Right lung (tissue), 5 donors: ENCODE measurements around the gene TRMU. TPM values are rescaled to one million over a fixed set of nuclear protein-coding genes. Genes with fewer than 3 reads are reported as not detected.

Source experiments
- DNase-seq, 2 donors: peaks; one replicate each; pipeline ENCODE4 v3.0.0-alpha.2; 2013
- polyA plus RNA-seq, 5 donors: library from polyadenylated mRNA; unstranded; fragments of 120-200 nt; gene quantifications; one replicate each; pipeline versions ENCODE4 v1.2.1 to v1.2.3, GENCODE V29; 2013; ENCODE audit warnings: inconsistent platforms in 1 of 5, low replicate concordance in 1 of 5; ENCODE audit not compliant: insufficient read length in 5 of 5, insufficient read depth in 1 of 5

Gene TRMU
- polyA plus RNA-seq, 5 donors = 37.6 to 51.9 (median 43.9) TPM

DNA sequence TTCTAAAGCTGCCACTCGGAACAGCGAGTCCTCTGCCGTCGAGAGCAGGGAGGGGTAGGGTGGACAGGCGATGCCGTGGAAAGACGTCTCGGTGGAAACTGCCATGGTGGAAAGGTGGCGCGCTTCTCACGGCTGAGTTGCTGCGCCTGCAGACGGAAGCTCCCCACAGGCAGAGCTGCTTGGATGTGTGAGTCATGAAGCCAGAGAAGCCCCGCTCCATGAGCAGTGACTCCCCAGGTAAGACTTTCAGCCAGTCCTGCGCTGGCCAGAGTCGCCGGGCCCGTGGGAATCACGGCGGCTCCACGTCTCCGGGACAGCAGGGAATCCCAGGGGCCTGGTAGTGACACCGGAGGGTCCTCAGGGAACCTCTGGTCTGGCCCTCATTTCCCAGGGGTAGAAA lies 4.0 kb upstream of the TRMU start:
- no peak for DNase-seq

DNA sequence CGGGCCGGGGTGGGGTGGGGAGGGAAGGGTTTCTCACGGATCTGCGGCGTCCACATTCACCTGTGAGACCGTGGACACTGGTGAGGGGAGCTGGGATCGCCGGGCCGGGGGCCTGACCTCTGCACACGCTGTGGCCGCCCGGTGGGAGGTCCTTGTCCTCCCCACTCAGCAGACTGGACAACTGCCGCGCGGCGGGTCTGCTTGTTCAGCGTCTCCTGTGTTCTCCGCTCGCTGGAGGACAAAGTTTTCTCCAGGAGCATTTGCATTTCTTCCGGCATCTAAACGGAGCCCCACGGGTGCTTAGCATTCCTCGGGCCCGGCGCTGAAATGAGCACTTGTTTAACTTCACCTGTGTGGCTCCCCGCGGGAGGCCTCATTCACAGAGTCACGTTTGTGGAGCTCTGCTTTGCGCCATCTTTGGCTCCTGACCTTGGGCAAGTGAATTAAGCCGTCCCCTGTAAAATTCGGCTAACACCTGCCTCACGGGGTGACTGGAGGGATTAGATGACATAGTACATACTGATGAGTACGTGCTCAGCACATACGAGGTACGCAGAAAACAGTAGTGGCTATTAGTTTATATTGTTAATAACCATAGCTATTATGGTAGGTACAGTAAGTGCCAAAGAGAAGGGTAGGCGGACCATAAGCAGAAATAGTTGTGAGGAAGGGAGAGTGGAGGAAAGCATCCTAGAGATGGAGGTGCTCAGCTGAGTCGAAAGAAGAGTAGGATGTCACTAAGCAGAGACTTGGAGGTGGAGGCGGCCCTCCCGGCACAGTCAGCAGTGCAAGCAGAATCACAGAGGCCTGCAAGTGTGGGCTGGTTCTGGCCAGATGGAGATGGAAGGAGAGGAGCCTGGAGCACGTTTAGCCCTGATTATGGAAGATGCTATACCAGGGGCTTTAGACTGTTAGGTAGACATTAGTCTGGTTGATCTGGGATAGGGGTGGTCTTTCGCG lies 885 bp downstream of the TRMU start:
- DNase-seq = no peak

- DNase-seq = no peak
These were observed 2.4 kb downstream of the TRMU start for GRCh38 chr22:46337870-46338269.

DNA sequence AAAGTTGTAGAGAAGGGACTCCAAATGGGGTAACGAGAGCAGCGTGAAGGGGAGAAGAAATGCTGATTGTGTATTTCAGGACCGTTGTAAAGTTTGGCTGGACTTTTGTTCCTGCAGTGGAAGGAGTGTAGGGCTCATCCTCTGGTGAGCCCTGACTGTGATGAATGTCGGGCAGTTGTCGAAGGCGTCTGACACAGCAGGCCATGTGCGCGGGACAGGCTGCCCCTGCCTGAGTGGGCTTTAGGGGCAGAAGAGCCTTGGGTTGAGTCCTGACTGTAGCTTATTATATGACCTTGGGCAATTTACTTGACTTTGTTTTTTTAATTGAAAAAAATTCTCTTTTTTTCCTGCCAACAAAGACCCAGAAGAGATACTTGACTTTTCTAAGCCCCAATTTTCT lies 3.1 kb downstream of the TRMU start:
- DNase-seq = no peak

DNA sequence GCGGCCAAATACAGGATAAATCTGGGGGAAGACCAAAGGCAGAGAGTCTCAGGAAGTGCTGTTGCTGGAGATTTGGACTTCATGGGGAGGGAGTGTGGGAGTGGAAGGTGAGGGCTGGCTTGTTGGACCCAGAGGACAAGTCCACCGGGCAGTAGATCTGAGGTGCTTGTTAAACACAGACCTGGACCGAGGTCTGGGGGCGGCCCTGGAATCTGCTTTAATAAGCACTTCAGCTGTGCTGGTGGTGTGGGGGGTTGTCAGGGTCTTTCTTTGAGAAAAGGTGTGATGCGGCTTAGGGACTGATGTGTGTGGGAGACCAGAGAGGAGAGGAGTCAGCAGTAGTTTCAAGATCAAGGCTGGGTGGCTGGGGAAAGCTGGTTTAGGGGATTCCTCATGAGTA lies 4.4 kb downstream of the TRMU start:
- no peak for DNase-seq

DNA sequence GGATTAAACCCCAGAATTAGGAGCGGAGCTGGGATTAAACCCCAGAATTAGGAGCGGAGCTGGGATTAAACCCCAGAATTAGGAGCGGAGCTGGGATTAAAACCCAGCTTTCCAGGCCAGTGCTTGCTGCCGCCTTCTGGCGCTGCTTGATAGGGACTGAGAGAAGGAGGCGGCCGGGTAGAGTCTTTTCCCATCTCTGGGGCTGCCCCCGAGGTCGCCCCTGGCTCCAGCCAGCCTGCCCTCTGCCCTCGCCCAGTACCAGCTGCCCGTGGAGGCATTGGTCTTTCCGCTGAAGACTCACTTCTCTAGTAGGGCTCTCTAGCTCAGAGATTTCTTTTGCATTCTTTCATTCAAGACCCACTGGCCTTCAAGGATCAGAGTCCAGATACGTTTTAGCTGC lies 5.2 kb downstream of the TRMU start:
- DNase-seq = no peak

GRCh38 chr22:46346680-46347405 lies 11.3 kb downstream of the TRMU start:
- DNase-seq = no peak

- DNase-seq = no peak
These were observed 12.1 kb downstream of the TRMU start for GRCh38 chr22:46347646-46348045.

GRCh38 chr22:46348099-46348695 lies 12.7 kb downstream of the TRMU start:
- no peak for DNase-seq

DNA sequence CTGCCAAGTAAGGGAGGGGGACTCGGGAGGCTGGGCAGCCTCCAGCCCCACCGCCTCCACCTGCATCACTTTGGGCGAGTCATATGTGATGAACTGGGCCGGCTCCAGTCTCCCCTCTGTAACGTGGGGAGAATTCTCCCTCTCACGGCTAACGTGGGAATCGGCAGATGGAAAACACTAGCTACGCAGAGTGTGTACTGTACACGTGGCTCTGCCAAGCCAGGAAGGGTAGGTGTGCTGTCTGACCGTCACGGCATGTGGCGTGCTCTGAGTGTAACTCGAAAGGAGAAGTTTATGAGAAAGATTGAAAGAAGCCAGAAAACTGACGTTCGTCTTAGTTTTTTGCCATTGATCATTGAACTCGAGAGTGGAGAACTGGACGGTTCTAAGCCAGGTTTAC lies 13.7 kb downstream of the TRMU start:
- no peak for DNase-seq

GRCh38 chr22:46349681-46350080 lies 14.2 kb downstream of the TRMU start:
- DNase-seq = no peak

- no peak for DNase-seq
These were observed 14.6 kb downstream of the TRMU start for GRCh38 chr22:46350121-46350520.

- DNase-seq = no peak
These were observed 15.1 kb downstream of the TRMU start for GRCh38 chr22:46350646-46351045.

DNA sequence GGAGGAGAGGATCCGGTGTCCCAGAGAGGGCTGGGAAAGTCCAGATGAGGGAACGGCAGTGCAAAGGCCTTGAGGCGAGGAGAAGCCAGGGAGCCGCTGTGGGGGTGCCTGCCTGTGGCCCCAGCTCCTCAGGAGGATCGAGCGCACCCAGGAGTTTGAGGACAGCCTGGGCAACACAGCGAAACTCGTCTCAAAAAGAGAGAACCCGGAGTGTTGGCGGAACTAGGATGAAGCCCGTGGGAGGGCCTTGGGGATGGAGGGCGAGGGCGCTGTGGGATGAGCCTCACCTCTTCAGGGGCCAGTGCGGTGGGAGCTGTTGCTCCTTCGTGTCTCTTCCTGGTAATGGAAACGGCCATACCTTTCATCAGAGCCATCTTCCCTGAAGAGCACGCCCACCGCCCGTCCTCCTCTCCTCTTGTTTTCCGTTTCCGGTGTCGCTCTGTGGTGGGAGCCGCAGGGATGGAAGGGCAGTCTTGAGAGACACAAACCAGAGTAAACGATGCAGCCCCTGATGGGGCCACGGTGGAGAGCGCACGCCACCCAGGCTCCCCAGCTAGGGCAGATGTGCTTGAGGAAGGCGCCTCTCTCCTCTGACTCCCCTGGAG lies 15.7 kb downstream of the TRMU start:
- DNase-seq = no peak

DNA sequence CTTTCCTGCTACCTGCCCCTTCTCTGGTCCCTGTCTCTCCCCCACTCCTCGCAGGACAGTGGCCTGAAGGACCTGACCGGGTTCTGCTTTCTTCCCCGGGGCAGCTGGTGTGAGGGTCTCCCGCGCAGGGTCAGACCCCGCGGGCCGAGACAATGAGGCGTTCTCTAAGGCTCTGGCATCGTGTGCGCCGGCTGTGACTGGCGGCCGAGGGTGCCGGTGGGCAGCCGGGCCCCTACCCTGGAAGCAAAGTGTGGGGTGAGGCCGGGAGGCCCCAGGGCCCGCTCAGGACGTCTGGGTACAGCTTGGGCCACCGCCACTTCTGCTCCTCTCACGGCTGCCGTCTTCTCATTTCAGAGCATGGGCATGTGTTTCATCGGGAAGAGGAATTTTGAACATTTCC lies 16.3 kb downstream of the TRMU start:
- no peak for DNase-seq

DNA sequence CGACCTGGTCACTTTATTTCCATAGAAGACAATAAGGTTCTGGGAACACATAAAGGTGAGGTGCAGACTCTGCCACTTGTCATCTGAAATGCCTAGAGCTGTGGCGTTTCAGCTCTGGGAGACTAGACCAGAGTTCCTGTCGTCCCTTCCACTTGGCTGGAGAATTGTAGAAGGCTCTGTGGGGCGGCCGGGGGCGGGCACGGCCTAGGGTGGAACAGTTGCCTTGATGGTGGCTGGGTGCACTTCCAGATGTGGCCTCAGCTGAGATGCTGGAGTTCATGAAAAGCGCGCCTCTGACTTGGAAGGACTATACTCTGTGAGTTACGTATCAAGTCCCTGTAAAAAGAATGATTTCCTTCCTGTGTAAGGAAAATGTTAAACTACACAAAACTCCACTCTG lies 16.8 kb downstream of the TRMU start:
- no peak for DNase-seq

GRCh38 chr22:46352691-46353386 lies 17.3 kb downstream of the TRMU start:
- no peak for DNase-seq

DNA sequence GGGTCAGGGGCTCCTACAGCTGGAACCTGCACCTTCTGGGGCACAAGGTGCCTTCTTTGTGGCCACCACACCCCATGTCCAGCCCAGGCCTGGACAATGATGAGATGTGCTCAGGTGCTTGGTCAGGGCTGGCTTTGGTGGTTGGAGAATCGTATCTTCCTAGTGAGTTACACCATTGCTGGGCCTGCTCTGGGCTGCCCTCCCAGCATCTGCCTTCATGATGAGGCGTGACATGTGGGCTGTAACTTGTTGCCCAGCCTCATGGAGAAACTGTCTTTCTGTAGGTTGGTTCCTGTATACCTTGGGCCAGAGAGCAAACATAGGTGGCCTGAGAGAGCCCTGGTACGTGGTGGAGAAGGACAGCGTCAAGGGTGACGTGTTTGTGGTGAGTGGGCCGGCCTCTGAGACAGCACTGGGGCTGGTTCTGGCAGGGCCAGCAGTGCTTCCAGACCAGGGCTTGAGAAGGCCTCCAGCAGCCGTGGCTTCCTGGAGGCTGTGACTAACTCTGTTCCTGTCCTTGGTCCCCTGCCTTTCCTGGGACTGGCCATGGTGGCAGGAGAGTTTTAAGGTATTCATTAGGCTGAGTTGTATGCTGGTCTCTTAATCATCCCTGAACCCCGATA lies 18.1 kb downstream of the TRMU start:
- no peak for DNase-seq

DNA sequence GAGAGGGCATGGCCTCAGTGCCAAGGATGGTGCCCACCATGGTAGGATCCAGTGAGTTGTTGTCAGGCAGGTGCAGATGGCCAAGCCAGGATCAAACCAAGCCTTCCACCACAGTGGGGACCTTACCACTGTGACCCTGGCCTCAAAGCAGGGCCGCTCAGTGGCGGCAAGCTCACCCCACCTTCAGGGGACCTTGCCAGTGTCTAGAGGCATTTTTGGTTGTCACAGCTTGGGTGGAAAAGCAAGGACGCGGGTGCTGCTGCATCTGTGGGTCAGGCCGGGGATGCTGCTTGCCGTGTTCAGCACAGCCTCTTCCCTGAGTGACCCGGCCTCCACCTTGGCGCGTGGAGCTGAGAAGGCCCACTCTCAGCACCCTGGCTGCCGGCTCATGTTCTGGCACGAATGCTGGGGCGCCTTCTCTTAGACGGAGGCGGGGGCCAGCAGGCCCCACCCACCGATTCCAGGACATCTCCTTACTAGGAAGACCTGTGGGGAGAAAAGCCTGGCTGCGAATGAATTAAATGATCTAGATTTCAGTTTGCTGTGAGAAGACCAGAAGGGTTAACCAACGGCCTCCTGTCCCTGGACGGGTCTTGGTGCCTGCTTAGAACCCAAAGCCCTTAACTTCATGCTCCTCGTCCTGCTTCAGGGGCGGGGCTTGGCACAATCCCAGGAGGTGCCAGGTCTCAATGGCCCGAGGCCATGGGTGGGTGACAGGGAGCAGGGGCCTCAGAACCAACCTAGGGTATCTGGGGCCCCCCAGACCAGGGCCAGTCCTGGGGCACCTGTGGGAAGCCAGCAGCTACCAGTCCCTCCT lies 18.9 kb downstream of the TRMU start:
- DNase-seq = no peak

DNA sequence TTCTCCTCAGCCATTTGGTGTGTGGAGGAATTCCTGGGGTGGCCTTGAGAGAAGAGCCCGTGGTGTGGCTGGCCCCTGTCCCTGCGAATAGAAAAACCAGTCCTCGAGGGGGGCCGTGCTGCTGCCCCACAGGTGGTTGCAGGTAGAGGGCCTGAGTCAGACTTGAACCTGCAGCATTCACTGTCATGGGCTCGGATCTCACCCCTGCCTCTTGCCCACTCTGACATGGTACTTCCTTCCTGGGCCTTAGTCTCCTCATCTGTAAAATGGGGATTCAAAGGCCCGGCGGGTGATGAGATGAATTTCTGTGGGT lies 19.4 kb downstream of the TRMU start:
- no peak for DNase-seq
